ENCODE measurements around the gene PROK2.

- TF ChIP-seq CTCF (conservative IDR thresholded peaks at IDR 0.05; ENCODE audit: low read length) (no peak), EZH2phosphoT487 (IDR thresholded peaks at IDR 0.05; ENCODE audit: borderline replicate concordance) (no peak)
These were observed 25.1 kb upstream of the PROK2 start for GRCh38 chr3:71810056-71810455.
